NT2/D1 (cell line): ENCODE data around the gene CTXND2.

Experiments
- SUZ12 ChIP-seq: IDR thresholded peaks from 2 replicates; pipeline ENCODE4 v1.6.1; 2011; ENCODE audit not compliant: insufficient read length, insufficient read depth; ENCODE audit errors: extremely low read depth
- ZNF274 ChIP-seq: IDR thresholded peaks from 2 replicates; pipeline ENCODE4 v1.6.1; 2011; ENCODE audit warnings: mild to moderate bottlenecking, low read depth, low read length

DNA sequence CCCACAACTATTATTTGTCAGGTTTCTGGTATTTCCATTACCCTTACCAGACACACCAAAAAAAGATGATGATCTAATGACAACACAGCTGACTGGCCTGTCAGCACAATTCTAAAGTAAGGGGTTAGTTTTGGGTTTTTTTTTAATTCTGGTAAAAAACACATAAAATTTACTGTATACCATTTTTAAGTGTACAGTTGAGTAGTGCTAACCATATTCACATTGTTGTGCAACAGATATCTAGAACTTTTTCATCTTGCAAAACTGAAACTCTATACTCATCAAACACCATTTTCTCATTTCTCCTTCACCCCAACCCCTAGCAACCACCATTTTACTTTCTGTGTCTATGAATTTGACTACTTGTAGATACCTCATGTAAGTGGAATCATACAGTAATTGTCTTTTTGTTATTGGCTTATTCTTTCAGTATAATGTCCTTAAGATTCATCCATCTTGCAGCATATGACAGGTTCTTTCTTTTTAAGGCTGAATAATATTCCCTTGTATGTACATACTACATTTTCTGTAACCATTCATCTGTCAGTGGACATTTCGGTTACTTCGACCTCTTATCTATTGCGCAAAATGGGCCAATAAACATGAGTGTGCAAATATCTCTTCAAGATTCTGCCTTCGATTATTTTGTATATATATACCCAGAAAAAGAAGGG lies 40.3 kb upstream of the CTXND2 start:
- TF ChIP-seq ZNF274 (no peak), SUZ12 (no peak)
